K562 (cell line): ENCODE data around the gene ALDOB.

ENCODE experiments used
- POLR2AphosphoS5 ChIP-seq: IDR thresholded peaks from 2 replicates; pipeline ENCODE4 v1.6.1; 2011; ENCODE audit warnings: mild to moderate bottlenecking, low read depth, low read length, moderate library complexity; ENCODE audit not compliant: control insufficient read depth, insufficient read depth
- SIN3A ChIP-seq, 2 experiments: fragments of 150-350 bp in 1 of 2; IDR thresholded peaks; 2 replicates each; pipeline ENCODE4 v1.6.1; 2011 to 2016; ENCODE audit warnings: borderline replicate concordance in 2 of 2, low read depth in 2 of 2, low read length in 2 of 2, mild to moderate bottlenecking in 2 of 2, moderate library complexity in 2 of 2; ENCODE audit not compliant: control insufficient read depth in 1 of 2
- TF ChIP-seq, protein P1 (sequence below), 3 experiments: IDR thresholded peaks in 2 of 3; conservative IDR thresholded peaks in 1 of 3; 2 replicates each; pipeline ENCODE4 v1.5.1; 2011 to 2012; ENCODE audit warnings: low read length in 3 of 3, mild to moderate bottlenecking in 3 of 3, control low read depth in 2 of 3, improper control_type of control experiment in 1 of 3, inconsistent platforms in 1 of 3, low read depth in 1 of 3, mixed read lengths in 1 of 3, moderate library complexity in 1 of 3; ENCODE audit not compliant: insufficient read depth in 2 of 3

DNA sequence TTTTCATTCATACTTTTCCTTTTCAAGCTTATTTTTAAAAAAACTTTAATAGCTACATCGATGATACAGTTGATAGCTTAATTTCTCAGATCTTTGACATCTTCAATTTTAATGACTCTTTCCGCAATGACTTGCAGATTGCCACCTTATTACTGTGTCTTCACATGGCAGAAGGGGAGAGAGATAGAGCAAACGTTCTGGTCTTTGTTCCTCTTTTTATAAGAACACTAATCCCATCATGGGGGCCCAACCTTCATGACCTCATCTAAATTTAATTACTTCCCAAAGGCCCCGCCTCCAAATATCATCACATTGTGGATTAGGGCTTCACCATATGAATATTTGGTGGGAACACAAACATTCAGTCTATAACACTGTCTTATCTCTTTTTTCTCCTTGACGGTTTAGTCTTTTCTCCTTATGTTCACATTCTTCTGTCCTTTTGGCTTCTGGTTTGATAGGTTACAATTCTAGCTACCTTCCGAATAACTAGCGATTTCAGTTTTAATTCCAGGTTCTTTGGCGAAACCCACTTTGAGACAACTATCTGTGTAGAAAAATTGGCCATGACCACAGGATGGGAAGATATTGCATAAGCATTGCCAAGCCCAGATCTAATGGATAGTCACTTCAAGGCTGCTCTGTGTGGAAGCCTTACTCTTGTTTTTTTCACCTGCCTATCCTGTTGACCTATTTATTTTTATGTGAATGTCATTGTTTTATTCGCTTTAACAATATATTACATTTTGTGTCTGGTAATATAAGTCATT is 31.9 kb downstream of the ALDOB start:
- TF ChIP-seq SIN3A (IDR thresholded peaks at IDR 0.05; ENCODE audit: borderline replicate concordance in 2 of 2, control insufficient read depth in 1 of 2, low read depth in 2 of 2, low read length in 2 of 2) (no peak), POLR2AphosphoS5 (no peak)
- TF ChIP-seq, protein P1, sequence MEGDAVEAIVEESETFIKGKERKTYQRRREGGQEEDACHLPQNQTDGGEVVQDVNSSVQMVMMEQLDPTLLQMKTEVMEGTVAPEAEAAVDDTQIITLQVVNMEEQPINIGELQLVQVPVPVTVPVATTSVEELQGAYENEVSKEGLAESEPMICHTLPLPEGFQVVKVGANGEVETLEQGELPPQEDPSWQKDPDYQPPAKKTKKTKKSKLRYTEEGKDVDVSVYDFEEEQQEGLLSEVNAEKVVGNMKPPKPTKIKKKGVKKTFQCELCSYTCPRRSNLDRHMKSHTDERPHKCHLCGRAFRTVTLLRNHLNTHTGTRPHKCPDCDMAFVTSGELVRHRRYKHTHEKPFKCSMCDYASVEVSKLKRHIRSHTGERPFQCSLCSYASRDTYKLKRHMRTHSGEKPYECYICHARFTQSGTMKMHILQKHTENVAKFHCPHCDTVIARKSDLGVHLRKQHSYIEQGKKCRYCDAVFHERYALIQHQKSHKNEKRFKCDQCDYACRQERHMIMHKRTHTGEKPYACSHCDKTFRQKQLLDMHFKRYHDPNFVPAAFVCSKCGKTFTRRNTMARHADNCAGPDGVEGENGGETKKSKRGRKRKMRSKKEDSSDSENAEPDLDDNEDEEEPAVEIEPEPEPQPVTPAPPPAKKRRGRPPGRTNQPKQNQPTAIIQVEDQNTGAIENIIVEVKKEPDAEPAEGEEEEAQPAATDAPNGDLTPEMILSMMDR (IDR thresholded peaks at IDR 0.05 in 2 of 3, conservative IDR thresholded peaks at IDR 0.05 in 1 of 3; ENCODE audit: insufficient read depth in 2 of 3, low read depth in 1 of 3, low read length in 3 of 3) = no peak
